Breast epithelium (tissue), 4 donors: Measurements from ENCODE around the gene ANKIB1. TPM values are rescaled to one million over a fixed set of nuclear protein-coding genes. Genes with fewer than 3 reads are reported as not detected.
A peak's percentile ranks its signal among the peaks of the same experiment; 100 is the strongest.

ENCODE experiments used
- DNase-seq, 2 donors: peaks; one replicate each; pipeline ENCODE4 v3.0.0-alpha.2; 2019; ENCODE audit warnings: low spot score in 2 of 2
- H3K27ac ChIP-seq, 2 donors: fragments of 200-600 bp; sonication (generic) in 1 of 2; one replicate each; pipeline ENCODE4 v1.5.1; 2016 to 2019; ENCODE audit warnings: mild to moderate bottlenecking in 1 of 2
- H3K27me3 ChIP-seq, 2 donors: fragments of 200-600 bp; sonication (generic) in 1 of 2; one replicate each; pipeline versions ENCODE4 v1.5.1 to v1.6.0; 2017 to 2019; ENCODE audit warnings: control low read depth in 1 of 2, mild to moderate bottlenecking in 1 of 2
- H3K36me3 ChIP-seq: fragments of 200-600 bp; one replicate; pipeline ENCODE4 v1.5.1; 2019
- H3K4me1 ChIP-seq, 2 donors: fragments of 200-600 bp; sonication (generic); one replicate each; pipeline ENCODE4 v1.5.1; 2016 to 2019; ENCODE audit warnings: control low read depth in 1 of 2
- H3K4me3 ChIP-seq, 3 donors: fragments of 200-600 bp; sonication (generic); 1 replicate in 2 of 3; 2 replicates in 1 of 3; pipeline ENCODE4 v1.5.1; 2016 to 2019; ENCODE audit warnings: mild to moderate bottlenecking in 3 of 3, moderate library complexity in 2 of 3
- H3K9me3 ChIP-seq, 2 donors: fragments of 200-600 bp; sonication (generic) in 1 of 2; one replicate each; pipeline ENCODE4 v1.5.1; 2016 to 2019; ENCODE audit warnings: control low read depth in 1 of 2
- CTCF ChIP-seq, 3 donors: fragments of 450-650 bp; IDR thresholded peaks; one replicate each; pipeline ENCODE4 v1.5.1; 2016 to 2017; ENCODE audit warnings: antibody characterized with exemption in 3 of 3, mild to moderate bottlenecking in 3 of 3, moderate library complexity in 3 of 3
- POLR2A ChIP-seq: fragments of 450-650 bp; IDR thresholded peaks from one replicate; pipeline ENCODE4 v1.6.1; 2016; ENCODE audit warnings: antibody characterized with exemption, mild to moderate bottlenecking, moderate library complexity
- POLR2AphosphoS5 ChIP-seq, 3 donors: sonication (generic); formaldehyde crosslinking; IDR thresholded peaks; one replicate each; pipeline ENCODE4 v1.6.1; 2017; ENCODE audit warnings: antibody characterized with exemption in 3 of 3
- intact Hi-C: fragments of 100-400 bp; cut with DNase I; formaldehyde crosslinking; loops from one replicate; pipeline ENCODE4 v1.15.1; 2023; ENCODE audit warnings: low total_unique reads
- total RNA-seq, 3 donors: library from RNA; depleted of rRNA; stranded (reverse); fragments of >200 nt; gene quantifications; one replicate each; pipeline ENCODE4 v1.1.0, GENCODE V29; 2016

ANKIB1 gene
- total RNA-seq, 3 donors from 2014 or later: 51.8 to 61.3 (median 54.2) TPM

GRCh38 chr7:92282221-92282814, 36.5 kb downstream of the ANKIB1 start:
- no peak overlapping the region for H3K4me3 ChIP-seq
- no peak overlapping the region for H3K27ac ChIP-seq
- no peak for DNase-seq
- H3K9me3 ChIP-seq: peaks cover 5 to 7% of the 10 kb centered on the region in 2 donors
- no peaks in the 10 kb centered on the region for H3K36me3 ChIP-seq
- H3K27me3 ChIP-seq: no peaks in the 10 kb centered on the region
- intact Hi-C loops: no loop called here
- TF ChIP-seq POLR2A (no peak), CTCF (IDR thresholded peaks at IDR 0.05) (no peak), POLR2AphosphoS5 (IDR thresholded peaks at IDR 0.05) (no peak)
- H3K4me1 ChIP-seq: no peaks in the 10 kb centered on the region

GRCh38 chr7:92282930-92283329, 37.2 kb downstream of the ANKIB1 start:
- H3K27me3 ChIP-seq: no peaks in the 10 kb centered on the region
- H3K4me1 ChIP-seq: no peaks in the 10 kb centered on the region
- peaks cover 5 to 7% of the 10 kb centered on the region in 2 donors for H3K9me3 ChIP-seq
- TF ChIP-seq POLR2A (no peak), CTCF (IDR thresholded peaks at IDR 0.05) (no peak), POLR2AphosphoS5 (IDR thresholded peaks at IDR 0.05) (no peak)
- no peaks in the 10 kb centered on the region for H3K36me3 ChIP-seq
- no peak for DNase-seq
- H3K4me3 ChIP-seq: no peak overlapping the region
- no peak overlapping the region for H3K27ac ChIP-seq
- intact Hi-C loops: no loop called here

GRCh38 chr7:92289321-92289720, 43.5 kb downstream of the ANKIB1 start:
- Histone ChIP-seq H3K4me3 (no peak overlapping the region), H3K9me3 (no peaks in the 10 kb centered on the region), H3K36me3 (no peaks in the 10 kb centered on the region), H3K27ac (no peak overlapping the region), H3K4me1 (no peaks in the 10 kb centered on the region), H3K27me3 (no peaks in the 10 kb centered on the region)
- no peak for TF ChIP-seq CTCF (IDR thresholded peaks at IDR 0.05)
- TF ChIP-seq POLR2AphosphoS5 (IDR thresholded peaks at IDR 0.05): no peak
- TF ChIP-seq POLR2A: no peak
- DNase-seq: no peak
- intact Hi-C loops: no loop called here

GRCh38 chr7:92292981-92293380, 47.2 kb downstream of the ANKIB1 start:
- TF ChIP-seq POLR2A: no peak
- no peak for TF ChIP-seq CTCF (IDR thresholded peaks at IDR 0.05)
- no peak for TF ChIP-seq POLR2AphosphoS5 (IDR thresholded peaks at IDR 0.05)
- Histone ChIP-seq H3K27ac (no peak overlapping the region), H3K9me3 (no peaks in the 10 kb centered on the region), H3K36me3 (no peaks in the 10 kb centered on the region), H3K4me3 (no peak overlapping the region), H3K4me1 (no peaks in the 10 kb centered on the region), H3K27me3 (no peaks in the 10 kb centered on the region)
- DNase-seq: no peak
- intact Hi-C loops: no loop called here

GRCh38 chr7:92293896-92294590, 48.3 kb downstream of the ANKIB1 start:
- Histone ChIP-seq H3K27me3 (no peaks in the 10 kb centered on the region), H3K4me1 (no peaks in the 10 kb centered on the region), H3K9me3 (no peaks in the 10 kb centered on the region), H3K36me3 (no peaks in the 10 kb centered on the region), H3K4me3 (peak overlapping the region; percentile 0 to 19 (median 12)), H3K27ac (no peak overlapping the region)
- no peak for DNase-seq
- intact Hi-C loops: no loop called here
- TF ChIP-seq POLR2AphosphoS5 (IDR thresholded peaks at IDR 0.05) (no peak), CTCF (IDR thresholded peaks at IDR 0.05) (no peak), POLR2A (no peak)
